ENCODE results near the gene PCIF1.

DNA sequence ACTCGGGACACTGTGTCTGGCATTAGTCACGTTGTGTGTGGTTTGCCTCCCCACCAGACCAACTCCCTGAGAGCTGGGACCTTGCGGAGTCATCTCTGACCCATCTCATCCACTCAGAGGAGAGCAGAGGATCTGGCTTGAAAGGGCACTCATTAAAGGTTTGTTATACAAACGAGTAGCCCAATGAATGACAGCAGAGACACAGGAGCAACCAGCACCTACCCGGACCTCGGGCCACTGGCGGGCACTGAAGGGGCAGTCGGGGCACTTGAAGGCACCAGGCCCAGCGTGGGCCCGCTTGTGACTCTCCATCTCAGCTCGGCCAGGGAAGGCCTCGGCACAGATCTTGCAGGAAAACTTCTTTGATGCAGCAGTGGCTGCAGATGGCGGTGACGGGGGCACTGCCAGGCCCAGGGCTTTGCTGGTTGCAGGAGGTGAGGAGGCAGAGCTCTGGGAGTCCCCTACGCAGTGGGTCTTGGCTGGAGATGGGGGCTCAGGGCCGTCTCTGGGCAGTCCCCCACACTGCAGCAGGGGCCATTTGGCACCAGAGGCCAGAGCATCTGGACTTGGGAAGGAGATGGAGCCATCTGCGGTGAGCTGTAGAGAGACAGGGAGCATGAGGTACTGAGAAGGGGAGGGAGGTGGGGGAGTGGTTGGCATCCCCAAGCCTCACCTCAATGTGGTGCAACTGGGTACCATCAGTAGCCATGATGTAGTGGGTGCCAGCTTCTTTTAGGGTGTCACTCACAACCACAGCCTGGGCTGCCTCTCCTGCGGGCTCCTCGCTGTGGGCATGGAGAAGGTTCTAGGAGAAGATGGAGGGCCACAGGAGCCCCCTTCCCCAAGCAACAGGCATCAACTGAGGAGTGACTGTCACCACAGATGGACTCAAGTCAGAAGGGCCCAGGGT, 17.7 kb downstream of the PCIF1 start:
- TF ChIP-seq POLR2A (IDR thresholded peaks at IDR 0.05; ENCODE audit: extremely low read depth, insufficient read length) = no peak
- TF ChIP-seq, protein P1, sequence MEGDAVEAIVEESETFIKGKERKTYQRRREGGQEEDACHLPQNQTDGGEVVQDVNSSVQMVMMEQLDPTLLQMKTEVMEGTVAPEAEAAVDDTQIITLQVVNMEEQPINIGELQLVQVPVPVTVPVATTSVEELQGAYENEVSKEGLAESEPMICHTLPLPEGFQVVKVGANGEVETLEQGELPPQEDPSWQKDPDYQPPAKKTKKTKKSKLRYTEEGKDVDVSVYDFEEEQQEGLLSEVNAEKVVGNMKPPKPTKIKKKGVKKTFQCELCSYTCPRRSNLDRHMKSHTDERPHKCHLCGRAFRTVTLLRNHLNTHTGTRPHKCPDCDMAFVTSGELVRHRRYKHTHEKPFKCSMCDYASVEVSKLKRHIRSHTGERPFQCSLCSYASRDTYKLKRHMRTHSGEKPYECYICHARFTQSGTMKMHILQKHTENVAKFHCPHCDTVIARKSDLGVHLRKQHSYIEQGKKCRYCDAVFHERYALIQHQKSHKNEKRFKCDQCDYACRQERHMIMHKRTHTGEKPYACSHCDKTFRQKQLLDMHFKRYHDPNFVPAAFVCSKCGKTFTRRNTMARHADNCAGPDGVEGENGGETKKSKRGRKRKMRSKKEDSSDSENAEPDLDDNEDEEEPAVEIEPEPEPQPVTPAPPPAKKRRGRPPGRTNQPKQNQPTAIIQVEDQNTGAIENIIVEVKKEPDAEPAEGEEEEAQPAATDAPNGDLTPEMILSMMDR (IDR thresholded peaks at IDR 0.05; ENCODE audit: low read depth, low read length) = no peak
- TF ChIP-seq, protein P2, sequence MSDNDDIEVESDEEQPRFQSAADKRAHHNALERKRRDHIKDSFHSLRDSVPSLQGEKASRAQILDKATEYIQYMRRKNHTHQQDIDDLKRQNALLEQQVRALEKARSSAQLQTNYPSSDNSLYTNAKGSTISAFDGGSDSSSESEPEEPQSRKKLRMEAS (IDR thresholded peaks at IDR 0.05; ENCODE audit: low read depth, low read length) = no peak

Measured in NB4 (cell line).